HG02852 (cell line): ENCODE measurements around the gene STK24.
"Not testable (repeated sequence)": the region's sequence is repeated elsewhere in the genome, so short reads cannot be mapped to it uniquely, and the experiment has no call there.

Experiments
- ATAC-seq: cut with Tn5 transposase; IDR thresholded peaks from one replicate; pipeline ENCODE4 v1.9.1; 2021; ENCODE audit warnings: mild to moderate bottlenecking, moderate library complexity; ENCODE audit not compliant: unreplicated experiment

The STK24 gene

GRCh38 chr13:98576963-98577835 is at the start of gene STK24:
Gene STK24, minus strand, starts transcription at chr13:98577107. Its CDS starts 321 bp downstream, at chr13:98576786.
- peak; percentile 61 for ATAC-seq

GRCh38 chr13:98626298-98626935 is 49.5 kb upstream of the STK24 start:
- no peak for ATAC-seq

- ATAC-seq: not testable (repeated sequence)
These were observed 47.7 kb upstream of the STK24 start for GRCh38 chr13:98624589-98624988.

DNA sequence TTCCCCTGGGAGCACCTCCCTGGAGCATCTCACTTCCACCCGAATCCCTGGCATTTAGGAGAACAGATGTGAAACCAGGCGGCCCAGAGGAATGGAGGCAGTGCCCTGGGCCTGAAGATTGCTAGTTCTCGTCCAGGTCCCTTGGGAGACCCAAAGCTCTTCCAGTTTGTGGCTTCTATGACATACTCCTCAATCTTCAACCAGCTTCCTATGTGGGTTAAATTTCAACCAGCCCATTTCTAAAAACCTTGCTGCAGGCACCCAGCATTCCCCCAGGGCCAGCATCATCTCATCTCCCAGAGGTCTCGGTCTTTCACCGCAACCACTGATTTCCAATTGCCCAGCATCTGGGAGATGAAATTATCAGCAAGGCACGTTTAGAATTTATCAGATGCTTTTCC is 46.0 kb upstream of the STK24 start:
- no peak for ATAC-seq

DNA sequence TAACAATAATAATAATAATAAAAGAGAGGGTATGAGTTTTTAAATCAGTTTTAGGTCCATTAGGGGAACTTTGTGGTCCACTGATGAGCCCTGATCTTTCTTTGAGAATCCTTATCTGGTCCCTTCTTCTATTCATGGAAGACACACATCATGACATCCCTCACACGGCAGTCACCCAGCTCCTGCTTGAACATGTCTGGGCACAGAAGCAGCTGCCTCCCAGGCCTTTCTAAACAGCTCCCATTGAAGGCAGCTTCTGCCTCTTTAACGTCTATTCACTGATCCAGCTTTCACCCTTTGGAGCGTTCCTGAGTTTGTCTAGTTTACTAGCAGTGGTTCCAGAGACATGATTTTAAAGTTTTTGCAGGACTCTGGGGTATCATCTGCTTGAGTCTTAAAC is 42.6 kb upstream of the STK24 start:
- no peak for ATAC-seq

DNA sequence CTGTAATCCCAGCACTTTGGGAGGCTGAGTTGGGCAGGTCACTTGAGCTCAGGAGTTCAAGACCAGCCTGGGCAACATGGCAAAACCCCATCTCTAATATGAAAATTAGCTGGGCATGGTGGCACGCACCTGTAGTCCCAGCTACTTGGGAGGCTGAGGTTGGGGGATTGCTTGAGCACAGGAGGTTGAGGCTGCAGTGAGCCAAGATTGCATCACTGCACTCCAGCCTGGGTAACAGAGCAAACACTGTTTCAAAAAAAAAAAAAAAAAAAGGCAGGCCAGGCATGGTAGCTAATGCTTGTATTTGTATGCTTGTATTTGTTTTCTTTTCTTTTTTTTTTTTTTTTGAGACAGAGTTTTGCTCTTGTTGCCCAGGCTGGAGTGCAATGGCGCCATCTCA is 38.7 kb upstream of the STK24 start:
- ATAC-seq: not testable (repeated sequence)

DNA sequence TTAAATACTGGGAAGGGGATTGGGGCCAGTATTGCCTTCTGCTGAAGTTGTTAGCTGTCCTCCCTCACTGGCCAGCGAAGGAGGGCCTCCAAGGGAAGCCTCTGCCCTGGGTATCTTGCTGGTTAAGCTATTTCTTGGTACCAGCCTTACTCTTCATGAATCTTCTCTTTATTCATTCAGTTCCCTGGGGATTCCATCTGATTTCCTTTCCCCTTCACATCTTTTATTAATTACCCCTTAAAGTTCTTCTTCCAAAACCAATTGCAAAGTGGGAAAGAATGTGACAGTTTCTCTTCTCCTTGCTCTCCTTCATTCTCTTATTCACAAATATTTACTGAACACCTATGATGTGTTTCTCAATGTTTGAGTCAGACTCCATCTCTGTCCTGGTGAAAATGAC is 36.7 kb upstream of the STK24 start:
- ATAC-seq: no peak

- no peak for ATAC-seq
These were observed 32.8 kb upstream of the STK24 start for GRCh38 chr13:98609756-98610155.

DNA sequence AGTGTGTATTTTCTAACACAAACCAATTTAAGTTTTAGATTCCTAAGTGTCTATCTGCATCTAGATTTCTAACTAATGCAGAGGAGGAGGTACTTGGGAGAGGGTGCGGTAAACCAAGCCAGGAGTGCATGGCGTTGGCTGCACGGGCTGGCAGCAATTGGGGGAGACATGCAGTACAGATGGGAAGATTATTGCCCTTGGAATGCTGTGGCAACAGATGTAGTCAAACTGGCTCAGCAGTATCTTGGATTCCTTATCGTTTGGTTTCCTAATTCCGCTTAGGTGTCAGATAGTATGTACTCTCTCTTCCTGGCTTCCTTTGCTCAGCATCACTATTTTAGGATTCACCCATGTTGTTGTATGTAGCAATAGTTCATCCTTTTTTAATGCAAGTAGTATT is 29.4 kb upstream of the STK24 start:
- ATAC-seq: no peak

DNA sequence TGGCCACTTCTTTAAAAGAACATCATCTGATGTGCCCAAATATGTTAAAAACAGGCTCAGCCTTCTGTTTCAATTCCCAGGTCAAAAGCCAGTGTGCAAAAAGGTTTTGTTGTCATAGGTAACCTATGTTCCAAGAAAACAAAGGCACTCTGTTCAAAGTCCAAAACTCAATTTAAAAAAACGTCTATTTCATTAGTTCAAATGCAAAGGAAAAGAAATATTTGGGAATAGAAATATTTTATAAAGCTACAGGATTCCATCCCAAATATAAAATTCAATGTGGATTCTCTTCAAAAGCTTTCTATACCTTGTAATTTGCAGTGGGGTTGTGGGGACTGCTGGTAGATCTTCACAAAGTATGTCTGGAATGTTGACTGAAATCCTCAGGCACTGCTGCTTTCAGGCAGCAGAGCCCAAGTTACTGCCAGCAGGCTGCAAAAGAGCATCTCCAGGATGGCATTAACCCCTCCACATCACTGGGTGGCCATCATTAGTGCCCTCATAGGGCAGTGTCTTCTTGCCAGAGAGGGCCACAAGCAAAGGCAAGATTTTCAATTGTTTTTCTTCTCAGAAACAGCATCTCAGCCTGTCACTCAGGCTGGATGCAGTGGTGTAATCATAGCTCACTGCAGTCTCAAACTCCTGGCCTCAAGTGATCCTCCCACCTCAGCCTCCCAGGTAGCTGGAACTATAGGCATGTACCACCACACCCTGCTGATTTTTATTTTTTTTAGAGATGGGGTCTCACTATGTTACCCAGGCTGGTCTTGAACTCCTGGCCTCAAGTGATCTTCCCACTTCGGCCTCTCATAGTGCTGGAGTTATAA is 22.8 kb upstream of the STK24 start:
- no peak for ATAC-seq

DNA sequence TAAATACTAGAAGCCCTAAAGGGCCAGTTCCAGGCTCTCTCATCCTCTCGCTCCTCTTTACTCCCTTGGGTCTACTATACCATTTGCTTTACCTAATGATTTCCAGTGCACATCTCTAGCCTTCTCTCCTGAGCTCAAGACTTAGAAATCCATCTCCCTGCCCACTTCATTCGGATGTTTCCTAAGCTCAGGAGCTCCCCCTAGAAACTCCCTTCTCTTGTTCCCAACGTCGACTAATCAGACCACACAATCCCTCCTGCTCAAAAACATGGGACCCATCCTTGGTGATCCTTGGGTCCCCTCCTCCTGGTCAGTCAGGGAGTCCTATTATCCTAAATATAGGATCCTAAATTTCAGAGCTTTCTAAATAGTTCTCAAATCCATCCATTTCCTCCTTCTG is 21.1 kb upstream of the STK24 start:
- no peak for ATAC-seq

DNA sequence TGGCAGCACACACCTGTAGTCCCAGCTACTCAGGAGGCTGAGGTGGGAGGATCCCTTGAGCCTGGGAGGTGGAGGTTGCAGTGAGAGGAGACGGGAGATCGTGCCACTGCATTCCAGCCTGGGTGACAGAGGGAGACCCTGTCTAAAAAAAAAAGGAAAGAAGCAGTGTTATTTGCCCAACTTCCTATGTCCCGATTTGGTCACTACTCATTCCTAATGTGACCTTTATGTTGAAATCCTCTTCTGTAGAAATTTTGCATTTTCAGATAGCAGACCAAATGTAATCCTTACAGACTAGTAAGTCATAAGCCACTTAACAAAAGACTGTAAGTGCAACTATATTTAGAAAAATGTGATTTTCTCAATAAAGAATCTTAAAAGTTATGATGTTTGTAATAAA is 18.2 kb upstream of the STK24 start:
- ATAC-seq: no peak

DNA sequence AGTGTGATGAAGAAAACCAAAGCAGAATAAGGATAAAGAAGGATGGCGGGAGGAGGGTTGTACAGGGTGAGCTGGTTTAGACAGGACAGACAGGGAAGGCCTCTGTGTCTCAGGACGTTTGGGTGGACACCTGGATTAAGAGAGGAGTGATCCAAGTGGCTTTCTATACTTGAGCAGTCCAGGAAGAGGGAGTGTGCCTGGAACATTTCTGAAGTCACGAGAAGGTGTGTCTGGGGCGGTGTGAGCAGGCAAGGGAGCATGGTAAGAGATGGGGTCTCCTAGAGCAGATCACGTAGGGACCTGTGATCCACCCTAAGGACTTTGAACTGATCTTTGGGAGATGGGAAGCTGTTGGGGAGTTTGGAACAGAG is 15.4 kb upstream of the STK24 start:
- no peak for ATAC-seq

- no peak for ATAC-seq
These were observed 14.9 kb upstream of the STK24 start for GRCh38 chr13:98591721-98592361.

DNA sequence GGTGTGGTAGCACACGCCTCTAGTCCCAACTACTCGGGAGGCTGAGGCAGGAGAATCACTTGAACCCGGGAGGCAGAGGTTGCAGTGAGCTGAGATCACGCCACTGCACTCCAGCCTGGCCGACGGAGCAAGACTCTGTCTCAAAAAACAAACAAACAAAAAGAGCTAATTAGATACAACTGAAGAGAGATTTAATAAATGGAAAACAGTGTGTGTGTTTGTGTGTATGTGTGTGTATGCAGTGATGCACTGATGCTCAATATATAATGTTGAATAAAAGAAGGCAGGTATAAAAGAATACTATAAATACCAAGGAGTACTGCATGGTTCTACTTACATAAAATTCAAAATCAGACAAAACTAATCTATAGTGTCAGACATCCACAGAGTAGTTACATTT is 13.6 kb upstream of the STK24 start:
- not testable (repeated sequence) for ATAC-seq

GRCh38 chr13:98589516-98589915 is 12.6 kb upstream of the STK24 start:
- ATAC-seq: not testable (repeated sequence)

DNA sequence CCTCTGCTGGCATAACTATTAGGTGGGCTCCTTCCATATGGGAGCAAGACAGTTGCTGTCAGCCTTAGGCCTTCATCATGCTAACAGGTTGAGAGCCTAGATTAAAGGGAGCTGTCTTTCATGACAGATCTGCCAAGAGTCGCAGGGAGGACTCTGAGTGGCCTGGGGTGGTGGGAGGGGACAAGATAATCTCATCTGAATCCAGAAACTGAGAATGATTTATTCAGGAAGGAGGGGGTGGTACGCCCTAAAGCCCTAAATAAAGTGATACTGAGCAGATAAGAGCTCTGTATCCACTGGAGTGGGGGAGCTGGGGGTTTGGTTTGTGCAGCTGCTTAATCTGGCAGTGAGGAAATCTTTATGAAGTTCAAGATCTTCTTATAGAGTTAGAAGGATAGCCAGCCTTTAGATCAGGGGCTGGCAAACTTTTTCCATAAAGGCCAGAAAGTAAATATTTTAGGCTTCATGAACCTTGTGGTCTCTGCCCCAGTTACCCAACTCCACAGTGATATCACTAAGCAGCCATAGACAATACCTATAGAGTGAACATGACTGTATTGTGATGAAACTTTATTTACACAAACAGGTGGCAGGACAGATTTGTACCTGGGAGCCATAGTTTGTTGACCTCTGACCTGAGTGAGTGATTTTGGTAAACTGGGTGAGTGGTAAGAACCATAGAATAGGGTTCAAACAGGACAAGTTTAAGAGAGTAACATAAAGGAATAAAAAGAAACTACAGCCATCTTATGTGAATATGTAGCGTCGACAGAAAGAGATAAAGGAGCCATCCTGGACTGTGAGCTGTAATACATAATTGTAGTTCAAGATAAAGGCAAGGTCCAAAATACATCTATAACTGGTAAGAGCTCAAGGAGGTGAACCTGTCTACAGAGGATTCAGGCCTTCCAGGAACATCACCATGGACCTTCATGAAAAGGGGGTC is 9.8 kb upstream of the STK24 start:
- ATAC-seq: no peak

- ATAC-seq: no peak
These were observed 9.0 kb upstream of the STK24 start for GRCh38 chr13:98585946-98586345.

GRCh38 chr13:98585398-98585754 is 8.5 kb upstream of the STK24 start:
- ATAC-seq: no peak
